ENCODE measurements around the gene LRRC10B.

GRCh38 chr11:61486779-61487178 lies 21.8 kb upstream of the LRRC10B start:
- TF ChIP-seq CTCF (IDR thresholded peaks at IDR 0.05; ENCODE audit: low read length) (no peak), EZH2 (IDR thresholded peaks at IDR 0.05; ENCODE audit: borderline replicate concordance, low read length) (no peak)
